ENCODE results near the gene EML4. TPM values are rescaled to one million over a fixed set of nuclear protein-coding genes. Genes with fewer than 3 reads are reported as not detected.

The EML4 gene
- total RNA-seq, 1 donor from 2014 or later: 4.3 TPM

DNA sequence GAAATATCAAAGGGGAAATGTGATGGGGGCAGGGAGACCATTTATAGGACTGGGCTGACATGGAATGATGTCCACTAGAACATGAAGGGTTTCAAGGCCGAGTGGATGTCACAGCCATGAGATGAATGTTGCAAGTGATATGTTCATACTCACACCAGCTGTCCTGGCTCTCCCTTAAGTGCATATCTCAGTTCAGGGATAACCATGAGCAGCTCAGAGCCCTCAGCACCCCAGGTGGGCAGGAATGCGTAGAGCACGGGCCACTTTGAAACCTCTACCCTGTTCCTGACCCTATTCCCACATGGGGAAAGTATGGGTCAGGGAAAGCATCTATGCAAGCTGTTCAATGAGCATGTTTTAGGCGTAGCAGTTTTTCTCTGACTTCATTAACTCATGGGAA is 12.4 kb upstream of the EML4 start:
- Histone ChIP-seq H3K4me1 (no peaks in the 10 kb centered on the region), H3K27me3 (ENCODE audit: low read depth) (no peaks in the 10 kb centered on the region), H3K9me3 (replicated peaks) (no peaks in the 10 kb centered on the region), H3K4me3 (no peak overlapping the region), H3K36me3 (no peaks in the 10 kb centered on the region), H3K27ac (replicated peaks) (no peak overlapping the region)
- DNase-seq: no peak
- intact Hi-C loops (cut with micrococcal nuclease): no loop called here
- TF ChIP-seq, protein P1, sequence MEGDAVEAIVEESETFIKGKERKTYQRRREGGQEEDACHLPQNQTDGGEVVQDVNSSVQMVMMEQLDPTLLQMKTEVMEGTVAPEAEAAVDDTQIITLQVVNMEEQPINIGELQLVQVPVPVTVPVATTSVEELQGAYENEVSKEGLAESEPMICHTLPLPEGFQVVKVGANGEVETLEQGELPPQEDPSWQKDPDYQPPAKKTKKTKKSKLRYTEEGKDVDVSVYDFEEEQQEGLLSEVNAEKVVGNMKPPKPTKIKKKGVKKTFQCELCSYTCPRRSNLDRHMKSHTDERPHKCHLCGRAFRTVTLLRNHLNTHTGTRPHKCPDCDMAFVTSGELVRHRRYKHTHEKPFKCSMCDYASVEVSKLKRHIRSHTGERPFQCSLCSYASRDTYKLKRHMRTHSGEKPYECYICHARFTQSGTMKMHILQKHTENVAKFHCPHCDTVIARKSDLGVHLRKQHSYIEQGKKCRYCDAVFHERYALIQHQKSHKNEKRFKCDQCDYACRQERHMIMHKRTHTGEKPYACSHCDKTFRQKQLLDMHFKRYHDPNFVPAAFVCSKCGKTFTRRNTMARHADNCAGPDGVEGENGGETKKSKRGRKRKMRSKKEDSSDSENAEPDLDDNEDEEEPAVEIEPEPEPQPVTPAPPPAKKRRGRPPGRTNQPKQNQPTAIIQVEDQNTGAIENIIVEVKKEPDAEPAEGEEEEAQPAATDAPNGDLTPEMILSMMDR (IDR thresholded peaks at IDR 0.05; ENCODE audit: borderline replicate concordance): no peak

DNA sequence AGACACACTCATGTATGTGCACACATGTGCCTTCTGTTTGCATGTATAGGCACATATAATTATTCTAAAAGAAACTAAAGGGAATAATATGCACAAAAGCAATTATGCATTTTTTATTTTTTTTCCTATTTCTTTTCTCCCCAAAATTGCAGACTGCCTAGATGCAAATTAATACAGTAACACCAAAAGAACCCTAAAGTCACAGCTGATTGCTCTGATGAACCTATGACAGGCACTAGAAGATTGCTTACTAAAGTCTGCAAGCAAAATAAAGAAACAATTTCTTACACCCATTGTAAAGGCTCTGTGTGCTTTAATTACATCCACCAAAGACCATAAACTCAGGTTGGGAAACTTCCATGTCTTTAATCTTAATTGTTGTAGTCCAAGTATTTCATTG is 7.7 kb upstream of the EML4 start:
- H3K9me3 ChIP-seq (replicated peaks): no peaks in the 10 kb centered on the region
- H3K27me3 ChIP-seq (ENCODE audit: low read depth): no peaks in the 10 kb centered on the region
- TF ChIP-seq, protein P1 (IDR thresholded peaks at IDR 0.05; ENCODE audit: borderline replicate concordance): no peak
- H3K27ac ChIP-seq (replicated peaks): no peak overlapping the region
- no peak for DNase-seq
- no peak overlapping the region for H3K4me3 ChIP-seq
- no peaks in the 10 kb centered on the region for H3K36me3 ChIP-seq
- H3K4me1 ChIP-seq: no peaks in the 10 kb centered on the region
- intact Hi-C loops (cut with micrococcal nuclease): no loop called here

DNA sequence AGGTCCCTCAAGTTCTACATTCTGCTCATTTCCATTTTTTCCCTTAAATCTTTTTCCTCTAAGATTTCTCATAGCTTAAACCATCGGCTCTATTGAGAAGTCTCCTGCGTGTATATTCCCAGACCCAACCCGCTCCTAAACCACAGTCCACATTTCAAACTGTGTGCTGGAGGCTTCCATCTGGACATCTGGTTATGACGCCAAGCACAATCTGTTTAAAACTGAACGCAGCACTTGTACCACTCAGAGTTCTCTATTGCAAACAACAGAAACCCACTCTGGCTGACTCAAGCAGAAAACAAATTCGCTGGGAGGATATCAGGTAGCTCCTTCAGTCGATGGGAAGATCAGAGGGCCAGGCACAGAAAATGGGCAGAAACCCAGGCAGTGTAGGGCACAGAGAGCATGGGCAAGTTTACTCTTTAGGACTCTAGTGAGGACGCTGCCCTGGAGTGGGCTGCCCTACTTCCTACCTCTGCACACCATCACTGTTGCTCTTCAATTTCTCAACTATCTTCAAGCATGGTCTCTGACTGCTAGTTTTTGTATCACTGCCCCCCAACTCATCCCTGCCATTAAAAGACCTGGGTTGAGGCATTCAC is 5.6 kb upstream of the EML4 start:
- H3K36me3 ChIP-seq: no peaks in the 10 kb centered on the region
- no peaks in the 10 kb centered on the region for H3K27me3 ChIP-seq (ENCODE audit: low read depth)
- no peaks in the 10 kb centered on the region for H3K4me1 ChIP-seq
- H3K9me3 ChIP-seq (replicated peaks): no peaks in the 10 kb centered on the region
- intact Hi-C loops (cut with micrococcal nuclease): no loop called here
- TF ChIP-seq, protein P1 (IDR thresholded peaks at IDR 0.05; ENCODE audit: borderline replicate concordance): no peak
- no peak for DNase-seq
- no peak overlapping the region for H3K4me3 ChIP-seq
- H3K27ac ChIP-seq (replicated peaks): no peak overlapping the region

DNA sequence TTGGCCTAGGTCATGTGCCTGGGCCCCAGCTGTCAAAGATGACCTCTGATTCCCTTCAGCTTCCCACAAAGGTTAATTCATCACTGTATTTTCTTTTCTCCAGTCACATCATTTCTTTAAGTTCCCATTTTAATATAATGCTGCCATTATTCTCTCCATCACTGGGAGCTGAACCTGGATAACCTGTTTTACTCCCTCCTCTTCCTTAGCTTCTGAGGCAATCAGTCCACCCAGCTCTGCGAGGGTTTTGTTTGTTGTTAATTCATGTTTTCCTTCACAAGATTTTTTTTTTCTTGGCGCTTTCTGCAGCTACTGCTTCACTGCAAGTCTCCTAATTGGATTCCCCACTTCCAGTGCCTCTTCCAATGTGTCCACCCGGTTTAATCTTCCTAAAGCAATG is 5.1 kb upstream of the EML4 start:
- Histone ChIP-seq H3K9me3 (replicated peaks) (no peaks in the 10 kb centered on the region), H3K4me3 (no peak overlapping the region), H3K27me3 (ENCODE audit: low read depth) (no peaks in the 10 kb centered on the region), H3K36me3 (no peaks in the 10 kb centered on the region), H3K4me1 (no peaks in the 10 kb centered on the region), H3K27ac (replicated peaks) (no peak overlapping the region)
- intact Hi-C loops (cut with micrococcal nuclease): no loop called here
- TF ChIP-seq, protein P1 (IDR thresholded peaks at IDR 0.05; ENCODE audit: borderline replicate concordance): no peak
- no peak for DNase-seq

DNA sequence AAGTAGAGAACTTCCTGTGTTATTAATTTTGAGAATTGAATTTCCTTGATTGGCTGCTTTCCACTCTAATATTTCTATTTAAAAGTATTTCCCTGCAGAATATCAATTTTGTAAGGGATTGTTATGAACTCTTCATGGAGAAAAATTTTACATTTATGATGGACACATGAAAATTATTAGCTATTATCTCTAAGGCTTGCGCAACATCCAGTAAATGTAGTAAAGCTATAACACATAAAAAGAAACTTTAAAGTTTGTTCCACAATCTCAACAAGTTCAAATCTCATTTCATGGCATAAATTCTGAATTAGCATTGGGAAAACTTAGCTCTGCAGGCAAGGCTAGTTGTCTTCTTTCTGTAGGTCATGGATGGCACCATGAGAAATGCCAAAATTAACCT is 4.2 kb upstream of the EML4 start:
- H3K4me1 ChIP-seq: peaks cover 7% of the 10 kb centered on the region
- TF ChIP-seq, protein P1 (IDR thresholded peaks at IDR 0.05; ENCODE audit: borderline replicate concordance): no peak
- H3K27ac ChIP-seq (replicated peaks): no peak overlapping the region
- no peak for DNase-seq
- no peak overlapping the region for H3K4me3 ChIP-seq
- H3K27me3 ChIP-seq (ENCODE audit: low read depth): no peaks in the 10 kb centered on the region
- H3K9me3 ChIP-seq (replicated peaks): no peaks in the 10 kb centered on the region
- intact Hi-C loops (cut with micrococcal nuclease): no loop called here
- H3K36me3 ChIP-seq: no peaks in the 10 kb centered on the region
